Gastrocnemius medialis (tissue), 4 donors: ENCODE data around the gene PLEKHA1. TPM values are rescaled to one million over a fixed set of nuclear protein-coding genes. Genes with fewer than 3 reads are reported as not detected.
A peak's percentile ranks its signal among the peaks of the same experiment; 100 is the strongest.

Source experiments
- ATAC-seq, 2 donors: fragments of 150-250 bp; one replicate each; pipeline ENCODE4 v1.9.1; 2016
- DNase-seq, 2 donors: peaks; one replicate each; pipeline ENCODE4 v3.0.0-alpha.2; 2019
- H3K27ac ChIP-seq, 4 donors: fragments of 200-600 bp; sonication (generic); 1 replicate in 1 of 4; 2 replicates in 3 of 4; pipeline ENCODE4 v1.5.1; 2016 to 2018; ENCODE audit warnings: mild to moderate bottlenecking in 2 of 4, moderate library complexity in 1 of 4
- H3K27me3 ChIP-seq, 3 donors: fragments of 200-600 bp; sonication (generic) in 2 of 3; 1 replicate in 1 of 3; 2 replicates in 2 of 3; pipeline versions ENCODE4 v1.5.1 to v1.6.0; 2016 to 2019; ENCODE audit warnings: mild to moderate bottlenecking in 1 of 3, moderate library complexity in 1 of 3
- H3K36me3 ChIP-seq, 2 donors: fragments of 200-600 bp; sonication (generic) in 1 of 2; one replicate each; pipeline ENCODE4 v1.5.1; 2017 to 2018
- H3K4me1 ChIP-seq, 2 donors: fragments of 200-600 bp; sonication (generic) in 1 of 2; one replicate each; pipeline ENCODE4 v1.5.1; 2016 to 2017; ENCODE audit warnings: mild to moderate bottlenecking in 2 of 2
- H3K4me3 ChIP-seq, 4 donors: fragments of 200-600 bp; sonication (generic) in 3 of 4; 1 replicate in 1 of 4; 2 replicates in 3 of 4; pipeline ENCODE4 v1.5.1; 2016 to 2019; ENCODE audit warnings: mild to moderate bottlenecking in 2 of 4
- H3K9me3 ChIP-seq, 3 donors: fragments of 200-600 bp; sonication (generic) in 2 of 3; 1 replicate in 1 of 3; 2 replicates in 2 of 3; pipeline ENCODE4 v1.5.1; 2016 to 2019
- POLR2A ChIP-seq, 2 donors: fragments of 450-650 bp; IDR thresholded peaks; one replicate each; pipeline ENCODE4 v1.6.1; 2017; ENCODE audit warnings: antibody characterized with exemption in 2 of 2, mild to moderate bottlenecking in 2 of 2, moderate library complexity in 2 of 2
- in situ Hi-C, 4 donors: fragments of 200-750 bp; cut with MboI; loops; one replicate each; pipeline versions ENCODE4 v1.15.0 to v1.8.0; 2017; ENCODE audit warnings: low sequenced_read_pairs in 4 of 4
- intact Hi-C: fragments of 100-400 bp; cut with DNase I; formaldehyde crosslinking; loops from one replicate; pipeline ENCODE4 v1.15.1; 2023; ENCODE audit warnings: low total_unique reads
- total RNA-seq, 4 donors: library from RNA; depleted of rRNA; stranded (reverse); fragments of >200 nt; gene quantifications; one replicate each; pipeline versions ENCODE4 v1.1.0 to v1.2.3, GENCODE V29; 2016
- TF ChIP-seq, protein P1 (sequence below), 5 experiments: fragments of 450-650 bp in 3 of 5; fragments of 200-600 bp in 2 of 5; sonication (generic) in 2 of 5; IDR thresholded peaks in 4 of 5; conservative IDR thresholded peaks in 1 of 5; 1 replicate in 4 of 5; 2 replicates in 1 of 5; pipeline ENCODE4 v1.5.1; 2016 to 2019; ENCODE audit warnings: antibody characterized with exemption in 5 of 5, mild to moderate bottlenecking in 3 of 5, moderate library complexity in 3 of 5

PLEKHA1 gene
- total RNA-seq, 4 donors from 2014 or later, result 33.7 to 54.0 (median 37.8) TPM

- peaks cover 27 to 36% of the 10 kb centered on the region in 2 donors for H3K4me1 ChIP-seq
- in situ Hi-C loops, result no loop called here
- ATAC-seq, result no peak
These were observed 7.2 kb downstream of the PLEKHA1 start for GRCh38 chr10:122381680-122382079.

GRCh38 chr10:122386514-122386913 lies 12.0 kb downstream of the PLEKHA1 start:
- H3K27ac ChIP-seq, result peak overlapping the region in 2 of 4 donors; percentile 9 to 28
- DNase-seq (no peak), ATAC-seq (no peak)
- H3K36me3 ChIP-seq, result no peaks in the 10 kb centered on the region
- in situ Hi-C loops (no loop called here), intact Hi-C loops (no loop called here)
- H3K4me3 ChIP-seq, result no peak overlapping the region
- H3K9me3 ChIP-seq, result no peaks in the 10 kb centered on the region
- no peaks in the 10 kb centered on the region for H3K27me3 ChIP-seq
- H3K4me1 ChIP-seq, result peaks cover 36 to 45% of the 10 kb centered on the region in 2 donors
- no peak for TF ChIP-seq POLR2A (IDR thresholded peaks at IDR 0.05)
- TF ChIP-seq, protein P1, sequence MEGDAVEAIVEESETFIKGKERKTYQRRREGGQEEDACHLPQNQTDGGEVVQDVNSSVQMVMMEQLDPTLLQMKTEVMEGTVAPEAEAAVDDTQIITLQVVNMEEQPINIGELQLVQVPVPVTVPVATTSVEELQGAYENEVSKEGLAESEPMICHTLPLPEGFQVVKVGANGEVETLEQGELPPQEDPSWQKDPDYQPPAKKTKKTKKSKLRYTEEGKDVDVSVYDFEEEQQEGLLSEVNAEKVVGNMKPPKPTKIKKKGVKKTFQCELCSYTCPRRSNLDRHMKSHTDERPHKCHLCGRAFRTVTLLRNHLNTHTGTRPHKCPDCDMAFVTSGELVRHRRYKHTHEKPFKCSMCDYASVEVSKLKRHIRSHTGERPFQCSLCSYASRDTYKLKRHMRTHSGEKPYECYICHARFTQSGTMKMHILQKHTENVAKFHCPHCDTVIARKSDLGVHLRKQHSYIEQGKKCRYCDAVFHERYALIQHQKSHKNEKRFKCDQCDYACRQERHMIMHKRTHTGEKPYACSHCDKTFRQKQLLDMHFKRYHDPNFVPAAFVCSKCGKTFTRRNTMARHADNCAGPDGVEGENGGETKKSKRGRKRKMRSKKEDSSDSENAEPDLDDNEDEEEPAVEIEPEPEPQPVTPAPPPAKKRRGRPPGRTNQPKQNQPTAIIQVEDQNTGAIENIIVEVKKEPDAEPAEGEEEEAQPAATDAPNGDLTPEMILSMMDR (IDR thresholded peaks at IDR 0.05 in 4 of 5, conservative IDR thresholded peaks at IDR 0.05 in 1 of 5), result no peak

More at GRCh38 chr10:122381680-122382079, 7.2 kb downstream of the PLEKHA1 start:
- Histone ChIP-seq H3K9me3 (no peaks in the 10 kb centered on the region), H3K27me3 (no peaks in the 10 kb centered on the region), H3K27ac (no peak overlapping the region), H3K36me3 (no peaks in the 10 kb centered on the region), H3K4me3 (no peak overlapping the region)
- intact Hi-C loops, result no loop called here
- DNase-seq, result no peak
- TF ChIP-seq, protein P1 (IDR thresholded peaks at IDR 0.05 in 4 of 5, conservative IDR thresholded peaks at IDR 0.05 in 1 of 5), result no peak
- TF ChIP-seq POLR2A (IDR thresholded peaks at IDR 0.05), result no peak

- Histone ChIP-seq H3K27me3 (no peaks in the 10 kb centered on the region), H3K27ac (peak overlapping the region; percentile 3 to 60 (median 30)), H3K36me3 (no peaks in the 10 kb centered on the region), H3K9me3 (no peaks in the 10 kb centered on the region), H3K4me1 (peaks cover 47 to 56% of the 10 kb centered on the region in 2 donors), H3K4me3 (no peak overlapping the region)
- intact Hi-C loops, result no loop called here
- ATAC-seq, result peak; percentile 79 to 93
- DNase-seq, result peak; percentile 22 to 73
- in situ Hi-C loops, result no loop called here
- TF ChIP-seq POLR2A (IDR thresholded peaks at IDR 0.05), result no peak
- TF ChIP-seq, protein P1 (IDR thresholded peaks at IDR 0.05 in 4 of 5, conservative IDR thresholded peaks at IDR 0.05 in 1 of 5), result no peak
These were observed 13.1 kb downstream of the PLEKHA1 start for GRCh38 chr10:122387572-122387971.

DNA sequence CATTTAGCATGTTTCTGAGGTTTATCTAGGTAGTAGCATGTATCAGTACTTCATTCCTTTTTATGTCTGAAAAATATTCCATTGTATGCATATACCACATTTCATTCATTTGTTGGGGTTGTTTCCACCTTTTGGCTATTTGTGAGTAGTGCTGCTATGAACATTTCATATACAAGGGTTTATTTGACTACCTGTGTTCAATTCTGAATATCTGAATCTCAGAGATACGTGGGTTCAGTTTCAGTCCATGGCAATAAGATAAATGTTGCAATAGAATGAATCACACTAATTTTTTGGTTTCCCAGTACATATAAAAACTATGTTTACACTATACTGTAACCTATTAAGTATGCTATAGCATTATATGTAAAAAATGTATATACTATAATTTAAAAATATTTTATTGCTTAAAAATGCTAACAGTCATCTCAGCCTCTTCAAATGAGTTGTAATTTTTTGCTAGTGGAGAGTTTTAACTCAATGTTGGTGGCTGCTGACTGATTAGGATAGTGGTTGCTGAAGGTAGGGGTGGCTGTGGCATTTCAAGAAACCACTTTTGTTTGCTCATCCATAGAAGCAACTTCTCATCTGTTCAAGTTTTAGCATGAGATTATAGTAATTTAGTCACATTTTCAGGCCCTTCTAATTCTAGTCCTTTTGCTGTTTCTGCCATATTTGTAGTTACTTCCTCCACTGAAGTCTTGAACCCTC lies 13.9 kb downstream of the PLEKHA1 start:
- in situ Hi-C loops (no loop called here), intact Hi-C loops (no loop called here)
- Histone ChIP-seq H3K4me3 (peak overlapping the region in 1 of 4 donors; percentile 15), H3K9me3 (no peaks in the 10 kb centered on the region), H3K4me1 (peaks cover 55 to 64% of the 10 kb centered on the region in 2 donors), H3K27me3 (no peaks in the 10 kb centered on the region), H3K27ac (peak overlapping the region; percentile 3 to 60 (median 30)), H3K36me3 (no peaks in the 10 kb centered on the region)
- ATAC-seq (no peak), DNase-seq (no peak)
- no peak for TF ChIP-seq POLR2A (IDR thresholded peaks at IDR 0.05)
- TF ChIP-seq, protein P1 (IDR thresholded peaks at IDR 0.05 in 4 of 5, conservative IDR thresholded peaks at IDR 0.05 in 1 of 5), result no peak
